Anterior cingulate cortex (tissue), 58 donors: ENCODE data around the gene PITX1.
A peak's percentile ranks its signal among the peaks of the same experiment; 100 is the strongest.
"Not testable (repeated sequence)": the region's sequence is repeated elsewhere in the genome, so short reads cannot be mapped to it uniquely, and the experiment has no call there.

Source experiments
- DNase-seq, 58 donors: peaks; one replicate each; lab custom pipeline; 2025; lab: John Stamatoyannopoulos, UW

Gene PITX1

GRCh38 chr5:135033901-135034235 lies at the start of gene PITX1:
Gene PITX1 (minus strand): TSS chr5:135034228. CDS start chr5:135033881, 347 bp downstream.
- DNase-seq = no peak

GRCh38 chr5:135083334-135083733 lies 49.3 kb upstream of the PITX1 start:
- DNase-seq = not testable (repeated sequence)

GRCh38 chr5:135081240-135081639 lies 47.2 kb upstream of the PITX1 start:
- DNase-seq = no peak

- DNase-seq = no peak
These were observed 45.7 kb upstream of the PITX1 start for GRCh38 chr5:135079760-135080159.

- no peak for DNase-seq
These were observed 45.2 kb upstream of the PITX1 start for GRCh38 chr5:135079099-135079681.

- DNase-seq = no peak
These were observed 42.8 kb upstream of the PITX1 start for GRCh38 chr5:135076801-135077200.

GRCh38 chr5:135076051-135076491 lies 42.0 kb upstream of the PITX1 start:
- DNase-seq = no peak

- no peak for DNase-seq
These were observed 41.6 kb upstream of the PITX1 start for GRCh38 chr5:135075621-135076020.

GRCh38 chr5:135073761-135074345 lies 39.8 kb upstream of the PITX1 start:
- no peak for DNase-seq

GRCh38 chr5:135072387-135073281 lies 38.6 kb upstream of the PITX1 start:
- no peak for DNase-seq

GRCh38 chr5:135071311-135071710 lies 37.3 kb upstream of the PITX1 start:
- DNase-seq = no peak

- no peak for DNase-seq
These were observed 36.0 kb upstream of the PITX1 start for GRCh38 chr5:135069895-135070657.

- DNase-seq = no peak
These were observed 35.2 kb upstream of the PITX1 start for GRCh38 chr5:135069016-135069770.

GRCh38 chr5:135067587-135067986 lies 33.6 kb upstream of the PITX1 start:
- DNase-seq = no peak

GRCh38 chr5:135066781-135067180 lies 32.8 kb upstream of the PITX1 start:
- no peak for DNase-seq

GRCh38 chr5:135065306-135066265 lies 31.6 kb upstream of the PITX1 start:
- peak in 5 of 58 donors; percentile 4 to 29 (median 7) for DNase-seq

- no peak for DNase-seq
These were observed 30.2 kb upstream of the PITX1 start for GRCh38 chr5:135064235-135064570.

- DNase-seq = no peak
These were observed 29.6 kb upstream of the PITX1 start for GRCh38 chr5:135063511-135064234.
